Activated CD8-positive, alpha-beta T cell treated with anti-CD3 and anti-CD28 coated beads for 36 hours (primary cell): ENCODE results near the gene FEV. TPM values are rescaled to one million over a fixed set of nuclear protein-coding genes. Genes with fewer than 3 reads are reported as not detected.

Experiments
- ATAC-seq: fragments of 200-7000 bp; cut with Tn5 transposase; one replicate; pipeline ENCODE4 v1.10.0; 2021; ENCODE audit warnings: mild to moderate bottlenecking, moderate library complexity
- CTCF ChIA-PET: fragments of 350-600 bp; sonication (Branson Sonifier 250); formaldehyde crosslinking; loops from one replicate; lab custom pipeline; 2021; ENCODE audit warnings: antibody characterized with exemption; lab: Charles Lee
- POLR2A ChIA-PET: fragments of 350-600 bp; sonication (Branson Sonifier 250); formaldehyde crosslinking; loops from one replicate; lab custom pipeline; 2021; ENCODE audit warnings: antibody characterized with exemption; lab: Charles Lee
- DNase-seq: peaks from one replicate; pipeline ENCODE4 v3.0.0-alpha.2; 2020
- H3K27ac Mint-ChIP-seq: one replicate; pipeline ENCODE4 v1.8.0; 2021; ENCODE audit warnings: mild to moderate bottlenecking, mixed read lengths
- H3K27me3 Mint-ChIP-seq: one replicate; pipeline ENCODE4 v1.8.0; 2021; ENCODE audit warnings: mixed read lengths
- H3K36me3 Mint-ChIP-seq: one replicate; pipeline ENCODE4 v1.8.0; 2021; ENCODE audit warnings: low read depth, mixed read lengths
- H3K4me1 Mint-ChIP-seq: one replicate; pipeline ENCODE4 v1.8.0; 2021; ENCODE audit warnings: low read depth, mixed read lengths
- H3K4me3 Mint-ChIP-seq: one replicate; pipeline ENCODE4 v1.8.0; 2021; ENCODE audit warnings: mild to moderate bottlenecking, moderate library complexity, mixed read lengths
- H3K9me3 Mint-ChIP-seq: one replicate; pipeline ENCODE4 v1.8.0; 2021; ENCODE audit warnings: mixed read lengths
- CTCF ChIP-seq: fragments of 200-600 bp; IDR thresholded peaks from one replicate; pipeline ENCODE4 v1.8.0; 2022; ENCODE audit warnings: antibody characterized with exemption, mild to moderate bottlenecking
- intact Hi-C: fragments of 100-400 bp; cut with micrococcal nuclease; formaldehyde crosslinking; loops from one replicate; pipeline ENCODE4 v1.10.0; 2022
- total RNA-seq, 2 experiments: library from RNA; stranded (reverse); gene quantifications; one replicate each; pipeline ENCODE4 v1.2.3, GENCODE V29; 2021

Gene FEV
- total RNA-seq, 2 experiments from 2014 or later, result not detected

- DNase-seq (no peak), ATAC-seq (no peak)
- CTCF ChIA-PET, result interaction anchor here (0.9 to 5.7 kb wide), 12 partner anchors 8 to 277 kb away, joined by 3 to 128 read pairs (median 4); partner anchors contain the start of gene CRYBA2
Measured at GRCh38 chr2:218983263-218983933, 1.6 kb downstream of the FEV start.

GRCh38 chr2:218982586-218983262 is 2.3 kb downstream of the FEV start:
- peaks cover 69% of the 10 kb centered on the region for H3K27me3 Mint-ChIP-seq
- H3K27ac Mint-ChIP-seq, result no peak overlapping the region
- H3K36me3 Mint-ChIP-seq, result no peaks in the 10 kb centered on the region
- ChIA-PET CTCF (interaction anchor here (1.1 to 5.7 kb wide), 16 partner anchors 11 to 277 kb away, joined by 3 to 128 read pairs (median 10); partner anchors contain the start of genes CRYBA2 and WNT10A), POLR2A (interaction anchor here (0.8 kb wide), 1 partner anchor 13 kb away, joined by 3 read pairs; no protein-coding TSS in a partner anchor)
- peaks cover 21% of the 10 kb centered on the region for H3K4me1 Mint-ChIP-seq
- peak overlapping the region; percentile 17 for H3K4me3 Mint-ChIP-seq
- TF ChIP-seq CTCF, result no peak
- DNase-seq (no peak), ATAC-seq (no peak)
- intact Hi-C loops, result loop anchor here (5.0 kb wide), 1 partner anchor 125 kb away; the partner anchor contains the start of gene WNT6
- H3K9me3 Mint-ChIP-seq, result no peaks in the 10 kb centered on the region

More at GRCh38 chr2:218983263-218983933, 1.6 kb downstream of the FEV start:
- H3K9me3 Mint-ChIP-seq, result no peaks in the 10 kb centered on the region
- no peak overlapping the region for H3K4me3 Mint-ChIP-seq
- H3K4me1 Mint-ChIP-seq, result peaks cover 21% of the 10 kb centered on the region
- intact Hi-C loops, result loop anchor here (5.0 kb wide), 1 partner anchor 126 kb away; the partner anchor contains the start of gene WNT6
- H3K27me3 Mint-ChIP-seq, result peaks cover 69% of the 10 kb centered on the region
- TF ChIP-seq CTCF, result no peak
- POLR2A ChIA-PET, result no interaction called here
- H3K36me3 Mint-ChIP-seq, result no peaks in the 10 kb centered on the region
- H3K27ac Mint-ChIP-seq, result no peak overlapping the region

- no peak for TF ChIP-seq CTCF
- Mint-ChIP-seq H3K36me3 (no peaks in the 10 kb centered on the region), H3K4me1 (peaks cover 21% of the 10 kb centered on the region), H3K4me3 (peak overlapping the region; percentile 17), H3K27ac (no peak overlapping the region), H3K9me3 (no peaks in the 10 kb centered on the region), H3K27me3 (peaks cover 67% of the 10 kb centered on the region)
- DNase-seq (peak; percentile 61), ATAC-seq (peak; percentile 25)
- ChIA-PET CTCF (interaction anchor here (0.7 to 5.7 kb wide), 25 partner anchors 11 to 172 kb away, joined by 3 to 128 read pairs (median 8); partner anchors contain the start of genes CDK5R2, CRYBA2 and WNT10A), POLR2A (interaction anchor here (0.8 kb wide), 1 partner anchor 13 kb away, joined by 3 read pairs; no protein-coding TSS in a partner anchor)
- intact Hi-C loops, result loop anchor here (5.0 kb wide), 1 partner anchor 125 kb away; the partner anchor contains the start of gene WNT6
Measured at GRCh38 chr2:218981881-218982585, 3.0 kb downstream of the FEV start.

GRCh38 chr2:218981390-218981880 is 3.5 kb downstream of the FEV start:
- Mint-ChIP-seq H3K9me3 (no peaks in the 10 kb centered on the region), H3K27ac (no peak overlapping the region), H3K4me1 (peaks cover 21% of the 10 kb centered on the region), H3K36me3 (no peaks in the 10 kb centered on the region), H3K27me3 (peaks cover 64% of the 10 kb centered on the region), H3K4me3 (peak overlapping the region; percentile 53)
- ChIA-PET POLR2A (interaction anchor here (1.7 kb wide), 1 partner anchor 15 kb away, joined by 6 read pairs; no protein-coding TSS in a partner anchor), CTCF (interaction anchor here (0.7 to 5.7 kb wide), 27 partner anchors 8 to 177 kb away, joined by 3 to 128 read pairs (median 8); partner anchors contain the start of genes CDK5R2, CRYBA2 and WNT10A)
- TF ChIP-seq CTCF, result no peak
- DNase-seq, result no peak
- ATAC-seq, result no peak
- intact Hi-C loops, result loop anchor here (5.0 kb wide), 1 partner anchor 124 kb away; the partner anchor contains the start of gene WNT6
